K562 (cell line): Measurements from ENCODE around the gene GJE1.
"Not testable (repeated sequence)": the region's sequence is repeated elsewhere in the genome, so short reads cannot be mapped to it uniquely, and the experiment has no call there.

ENCODE experiments used
- EP300 ChIP-seq: IDR thresholded peaks from 2 replicates; pipeline ENCODE4 v1.6.1; 2012; ENCODE audit warnings: low read length, improper control_type of control experiment
- ESRRA ChIP-seq: fragments of 450-650 bp; IDR thresholded peaks from 2 replicates; pipeline ENCODE4 v1.6.1; 2014; ENCODE audit warnings: low read depth, mild to moderate bottlenecking, moderate library complexity, borderline replicate concordance
- EZH2 ChIP-seq: IDR thresholded peaks from 2 replicates; pipeline ENCODE4 v1.6.1; 2012; ENCODE audit warnings: low read depth, mild to moderate bottlenecking, inconsistent platforms, low read length, borderline replicate concordance
- KDM5B ChIP-seq: fragments of 200-600 bp; sonication (generic); IDR thresholded peaks from 2 replicates; pipeline ENCODE4 v1.6.1; 2012; ENCODE audit warnings: low read depth, mild to moderate bottlenecking, moderate library complexity, low read length, control low read depth, inconsistent platforms; ENCODE audit not compliant: insufficient replicate concordance
- MYC ChIP-seq, 2 experiments: fragments of 250-450 bp in 1 of 2; sonication (Bioruptor Pico) in 1 of 2; IDR thresholded peaks; 2 replicates each; pipeline versions ENCODE4 v1.5.1 to v1.6.1; 2012 to 2021; ENCODE audit warnings: low read depth in 2 of 2, borderline replicate concordance in 1 of 2, improper control_type of control experiment in 1 of 2, low read length in 1 of 2, mild to moderate bottlenecking in 1 of 2, moderate library complexity in 1 of 2
- NBN ChIP-seq: fragments of 450-650 bp; IDR thresholded peaks from 2 replicates; pipeline ENCODE4 v1.6.1; 2016; ENCODE audit warnings: low read depth, mild to moderate bottlenecking
- SMC3 ChIP-seq: conservative IDR thresholded peaks from 2 replicates; pipeline ENCODE4 v1.6.1; 2011; ENCODE audit warnings: low read depth, low read length, improper control_type of control experiment; ENCODE audit not compliant: insufficient read depth
- SNIP1 ChIP-seq: fragments of 450-650 bp; IDR thresholded peaks from 2 replicates; pipeline ENCODE4 v1.7.1; 2017; ENCODE audit warnings: low read depth, mild to moderate bottlenecking
- SRSF9 ChIP-seq: fragments of 200-400 bp; formaldehyde crosslinking; IDR thresholded peaks from 2 replicates; pipeline ENCODE4 v1.6.1; 2017; ENCODE audit warnings: low read depth, low read length, borderline replicate concordance
- TAL1 ChIP-seq: fragments of 450-650 bp; IDR thresholded peaks from 2 replicates; pipeline ENCODE4 v1.6.1; 2016; ENCODE audit warnings: mild to moderate bottlenecking
- TCF7 ChIP-seq: sonication (generic); IDR thresholded peaks from 2 replicates; pipeline ENCODE4 v1.6.1; 2016; ENCODE audit warnings: antibody characterized with exemption, borderline replicate concordance
- TF ChIP-seq, protein P1 (sequence below), 2 experiments: fragments of 450-650 bp in 1 of 2; sonication (generic) in 1 of 2; formaldehyde crosslinking; conservative IDR thresholded peaks; 2 replicates each; pipeline versions ENCODE4 v1.4.0 to v1.8.1; 2020 to 2022; ENCODE audit warnings: mild to moderate bottlenecking in 1 of 2, missing genetic modification reagents in 1 of 2
- TF ChIP-seq, protein P2 (sequence below), 3 experiments: IDR thresholded peaks in 2 of 3; conservative IDR thresholded peaks in 1 of 3; 2 replicates each; pipeline ENCODE4 v1.5.1; 2011 to 2012; ENCODE audit warnings: low read length in 3 of 3, mild to moderate bottlenecking in 3 of 3, control low read depth in 2 of 3, improper control_type of control experiment in 1 of 3, inconsistent platforms in 1 of 3, low read depth in 1 of 3, mixed read lengths in 1 of 3, moderate library complexity in 1 of 3; ENCODE audit not compliant: insufficient read depth in 2 of 3
- TF ChIP-seq, protein P3 (sequence below): sonication (generic); formaldehyde crosslinking; IDR thresholded peaks from 2 replicates; pipeline ENCODE4 v1.9.0; 2022; ENCODE audit warnings: mild to moderate bottlenecking, missing genetic modification reagents

DNA sequence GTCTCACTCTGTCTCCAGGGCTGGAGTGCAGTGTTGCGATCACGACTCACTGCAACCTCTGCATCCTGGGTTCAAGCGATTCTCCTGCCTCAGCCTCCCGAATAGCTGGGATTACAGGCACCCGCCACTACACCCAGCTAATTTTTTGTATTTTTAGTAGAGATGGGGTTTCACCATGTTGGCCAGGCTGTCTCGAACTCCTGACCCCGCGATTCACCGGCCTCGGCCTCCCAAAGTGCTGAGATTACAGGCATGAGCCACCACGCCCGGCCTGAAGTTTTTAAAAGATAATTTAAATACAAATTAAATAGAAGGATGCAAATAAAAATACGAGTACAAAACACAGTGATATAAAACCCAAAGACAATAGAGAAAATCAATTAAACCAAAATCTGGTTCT, 8.8 kb downstream of the GJE1 start:
- not testable (repeated sequence) for TF ChIP-seq KDM5B; MYC (IDR thresholded peaks at IDR 0.05; ENCODE audit: low read depth, low read length); MYC (CRISPR knock-in tag; IDR thresholded peaks at IDR 0.05; ENCODE audit: borderline replicate concordance, low read depth); TCF7; ESRRA; EZH2; NBN; SMC3; SNIP1; EP300; SRSF9; TAL1
- TF ChIP-seq, protein P1, sequence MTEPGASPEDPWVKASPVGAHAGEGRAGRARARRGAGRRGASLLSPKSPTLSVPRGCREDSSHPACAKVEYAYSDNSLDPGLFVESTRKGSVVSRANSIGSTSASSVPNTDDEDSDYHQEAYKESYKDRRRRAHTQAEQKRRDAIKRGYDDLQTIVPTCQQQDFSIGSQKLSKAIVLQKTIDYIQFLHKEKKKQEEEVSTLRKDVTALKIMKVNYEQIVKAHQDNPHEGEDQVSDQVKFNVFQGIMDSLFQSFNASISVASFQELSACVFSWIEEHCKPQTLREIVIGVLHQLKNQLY (CRISPR knock-in tag; conservative IDR thresholded peaks at IDR 0.05): not testable (repeated sequence)
- TF ChIP-seq, protein P2, sequence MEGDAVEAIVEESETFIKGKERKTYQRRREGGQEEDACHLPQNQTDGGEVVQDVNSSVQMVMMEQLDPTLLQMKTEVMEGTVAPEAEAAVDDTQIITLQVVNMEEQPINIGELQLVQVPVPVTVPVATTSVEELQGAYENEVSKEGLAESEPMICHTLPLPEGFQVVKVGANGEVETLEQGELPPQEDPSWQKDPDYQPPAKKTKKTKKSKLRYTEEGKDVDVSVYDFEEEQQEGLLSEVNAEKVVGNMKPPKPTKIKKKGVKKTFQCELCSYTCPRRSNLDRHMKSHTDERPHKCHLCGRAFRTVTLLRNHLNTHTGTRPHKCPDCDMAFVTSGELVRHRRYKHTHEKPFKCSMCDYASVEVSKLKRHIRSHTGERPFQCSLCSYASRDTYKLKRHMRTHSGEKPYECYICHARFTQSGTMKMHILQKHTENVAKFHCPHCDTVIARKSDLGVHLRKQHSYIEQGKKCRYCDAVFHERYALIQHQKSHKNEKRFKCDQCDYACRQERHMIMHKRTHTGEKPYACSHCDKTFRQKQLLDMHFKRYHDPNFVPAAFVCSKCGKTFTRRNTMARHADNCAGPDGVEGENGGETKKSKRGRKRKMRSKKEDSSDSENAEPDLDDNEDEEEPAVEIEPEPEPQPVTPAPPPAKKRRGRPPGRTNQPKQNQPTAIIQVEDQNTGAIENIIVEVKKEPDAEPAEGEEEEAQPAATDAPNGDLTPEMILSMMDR (IDR thresholded peaks at IDR 0.05 in 2 of 3, conservative IDR thresholded peaks at IDR 0.05 in 1 of 3; ENCODE audit: insufficient read depth in 2 of 3, low read depth in 1 of 3, low read length in 3 of 3): not testable (repeated sequence)
- TF ChIP-seq, protein P3, sequence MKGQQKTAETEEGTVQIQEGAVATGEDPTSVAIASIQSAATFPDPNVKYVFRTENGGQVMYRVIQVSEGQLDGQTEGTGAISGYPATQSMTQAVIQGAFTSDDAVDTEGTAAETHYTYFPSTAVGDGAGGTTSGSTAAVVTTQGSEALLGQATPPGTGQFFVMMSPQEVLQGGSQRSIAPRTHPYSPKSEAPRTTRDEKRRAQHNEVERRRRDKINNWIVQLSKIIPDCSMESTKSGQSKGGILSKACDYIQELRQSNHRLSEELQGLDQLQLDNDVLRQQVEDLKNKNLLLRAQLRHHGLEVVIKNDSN (CRISPR knock-in tag): not testable (repeated sequence)
